Activated T-helper 2 cell treated with anti-CD3 and anti-CD28 coated beads, Interferon-gamma antibody, Interleukin-2, Interleukin-4, amounts not matched to agents 10 μg/mL and 5 μg/mL and 100 μg/mL, durations not matched to agents 14 hours and 24 hours and 36 hours (primary cell): ENCODE results near the gene CD86. TPM values are rescaled to one million over a fixed set of nuclear protein-coding genes. Genes with fewer than 3 reads are reported as not detected.

Source experiments
- DNase-seq: peaks from one replicate; pipeline ENCODE4 v3.0.0; 2021; ENCODE audit warnings: low spot score
- H3K27ac Mint-ChIP-seq: one replicate; pipeline ENCODE4 v1.8.0; 2021; ENCODE audit warnings: mixed read lengths
- H3K27me3 Mint-ChIP-seq: one replicate; pipeline ENCODE4 v1.8.0; 2021; ENCODE audit warnings: low read depth, mixed read lengths
- H3K36me3 Mint-ChIP-seq: one replicate; pipeline ENCODE4 v1.8.0; 2021; ENCODE audit warnings: low read depth, mixed read lengths
- H3K4me1 Mint-ChIP-seq: one replicate; pipeline ENCODE4 v1.8.0; 2021; ENCODE audit warnings: low read depth, mixed read lengths
- H3K4me3 Mint-ChIP-seq: one replicate; pipeline ENCODE4 v1.8.0; 2021; ENCODE audit warnings: low read depth, mild to moderate bottlenecking, moderate library complexity, mixed read lengths
- H3K9me3 Mint-ChIP-seq: one replicate; pipeline ENCODE4 v1.8.0; 2021; ENCODE audit warnings: mixed read lengths
- intact Hi-C: fragments of 100-400 bp; cut with micrococcal nuclease; formaldehyde crosslinking; loops from one replicate; pipeline ENCODE4 v1.15.1; 2023
- total RNA-seq: library from RNA; stranded (reverse); gene quantifications from 2 replicates; pipeline ENCODE4 v1.2.3, GENCODE V29; 2022

The CD86 gene, protein sequence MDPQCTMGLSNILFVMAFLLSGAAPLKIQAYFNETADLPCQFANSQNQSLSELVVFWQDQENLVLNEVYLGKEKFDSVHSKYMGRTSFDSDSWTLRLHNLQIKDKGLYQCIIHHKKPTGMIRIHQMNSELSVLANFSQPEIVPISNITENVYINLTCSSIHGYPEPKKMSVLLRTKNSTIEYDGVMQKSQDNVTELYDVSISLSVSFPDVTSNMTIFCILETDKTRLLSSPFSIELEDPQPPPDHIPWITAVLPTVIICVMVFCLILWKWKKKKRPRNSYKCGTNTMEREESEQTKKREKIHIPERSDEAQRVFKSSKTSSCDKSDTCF
- total RNA-seq: 4.8 and 6.8 TPM in 2 replicates

DNA sequence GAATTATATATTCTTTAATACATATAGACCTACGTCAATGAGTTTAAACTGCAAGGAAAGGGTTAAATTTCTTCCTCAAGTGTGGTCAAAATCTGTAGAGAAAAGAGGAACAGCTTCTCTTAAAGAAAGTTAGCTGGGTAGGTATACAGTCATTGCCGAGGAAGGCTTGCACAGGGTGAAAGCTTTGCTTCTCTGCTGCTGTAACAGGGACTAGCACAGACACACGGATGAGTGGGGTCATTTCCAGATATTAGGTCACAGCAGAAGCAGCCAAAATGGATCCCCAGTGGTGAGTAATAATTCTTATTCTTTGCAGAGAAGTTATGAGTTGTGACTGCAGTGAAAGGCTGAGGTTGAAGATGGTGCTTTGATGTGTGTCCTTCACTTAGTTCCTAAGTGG, at the start of gene CD86:
CD86 (plus strand) TSS at position 148 of the 400 bp plus-strand sequence; CDS start at position 276, 128 bp downstream.
- peaks cover 10% of the 10 kb centered on the region for H3K27me3 Mint-ChIP-seq
- DNase-seq: no peak
- H3K4me3 Mint-ChIP-seq: no peak within 1 kb of the TSS
- H3K36me3 Mint-ChIP-seq: peaks cover 15% of the 10 kb centered on the region
- no peak within 1 kb of the TSS for H3K27ac Mint-ChIP-seq
- peaks cover 15% of the 10 kb centered on the region for H3K9me3 Mint-ChIP-seq
- intact Hi-C loops: no loop called here
- peaks cover 8% of the 10 kb centered on the region for H3K4me1 Mint-ChIP-seq

DNA sequence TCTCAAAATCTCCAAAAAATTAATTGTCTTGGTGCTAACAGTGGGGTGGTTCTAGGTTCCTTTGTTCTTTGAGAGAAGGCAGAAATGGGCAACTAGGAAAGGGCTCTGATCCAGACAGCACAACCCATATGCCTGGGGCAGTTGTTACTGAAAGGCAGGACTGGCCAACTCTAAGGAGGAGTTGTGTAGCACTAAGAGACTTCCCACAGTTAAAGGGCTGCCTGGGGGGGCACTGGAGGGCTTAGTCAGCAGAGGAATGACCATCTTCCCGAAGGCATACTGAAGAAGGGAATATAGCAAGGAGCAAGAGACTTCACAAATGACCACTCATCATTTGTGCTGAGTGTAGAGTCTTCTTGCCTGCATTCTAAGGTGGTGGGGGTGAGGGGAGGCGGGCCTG, 48.9 kb upstream of the CD86 start:
- intact Hi-C loops: no loop called here
- Mint-ChIP-seq H3K9me3 (no peaks in the 10 kb centered on the region), H3K27me3 (peaks cover 2% of the 10 kb centered on the region), H3K4me1 (peaks cover 40% of the 10 kb centered on the region), H3K27ac (no peak overlapping the region), H3K36me3 (no peaks in the 10 kb centered on the region), H3K4me3 (no peak overlapping the region)
- no peak for DNase-seq

DNA sequence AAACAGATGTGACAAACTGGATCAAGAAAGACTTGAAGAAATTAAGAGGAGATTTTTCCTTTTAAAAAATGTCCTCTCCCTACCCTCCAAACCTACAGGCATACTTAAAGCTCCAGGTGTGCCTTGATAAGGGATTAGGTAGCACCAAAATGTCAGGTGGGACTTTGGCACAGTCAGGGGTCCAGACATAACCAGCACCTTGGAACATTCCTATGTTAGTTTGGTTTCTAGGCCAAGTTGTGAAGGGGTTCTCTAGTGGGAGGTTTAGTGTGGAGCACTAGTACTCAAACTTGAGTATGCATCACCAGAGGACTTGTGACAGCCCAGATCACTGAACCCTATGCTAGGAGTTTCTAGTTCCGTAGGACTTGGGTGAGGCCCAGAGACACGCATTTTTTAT, 47.0 kb upstream of the CD86 start:
- Mint-ChIP-seq H3K9me3 (no peaks in the 10 kb centered on the region), H3K27me3 (no peaks in the 10 kb centered on the region), H3K4me1 (peaks cover 51% of the 10 kb centered on the region), H3K4me3 (no peak overlapping the region), H3K36me3 (no peaks in the 10 kb centered on the region), H3K27ac (no peak overlapping the region)
- intact Hi-C loops: no loop called here
- no peak for DNase-seq

DNA sequence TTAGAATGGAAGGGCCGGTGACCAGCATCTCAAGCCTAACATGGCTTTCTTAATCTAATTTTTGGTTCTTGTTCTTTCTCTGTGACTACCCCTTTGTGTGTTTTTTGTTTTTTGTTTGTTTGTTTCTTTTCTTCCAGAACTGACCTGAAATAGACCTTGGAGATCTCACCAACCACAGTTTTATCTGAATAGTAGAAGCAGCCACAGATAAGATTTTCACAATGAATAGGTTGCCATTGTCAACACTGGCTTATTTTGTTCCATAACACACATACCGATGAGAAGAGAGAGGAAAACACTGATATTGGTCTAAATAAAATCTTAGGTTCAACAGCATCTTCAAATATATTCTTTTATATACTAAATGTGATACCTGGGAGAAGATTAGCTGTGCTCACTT, 44.7 kb upstream of the CD86 start:
- H3K4me1 Mint-ChIP-seq: peaks cover 41% of the 10 kb centered on the region
- no peak overlapping the region for H3K27ac Mint-ChIP-seq
- intact Hi-C loops: loop anchor here (5.0 to 10.0 kb wide), 2 partner anchors 137 to 354 kb away; no protein-coding TSS in a partner anchor
- no peak for DNase-seq
- peaks cover 5% of the 10 kb centered on the region for H3K9me3 Mint-ChIP-seq
- no peaks in the 10 kb centered on the region for H3K36me3 Mint-ChIP-seq
- H3K4me3 Mint-ChIP-seq: no peak overlapping the region
- H3K27me3 Mint-ChIP-seq: no peaks in the 10 kb centered on the region

DNA sequence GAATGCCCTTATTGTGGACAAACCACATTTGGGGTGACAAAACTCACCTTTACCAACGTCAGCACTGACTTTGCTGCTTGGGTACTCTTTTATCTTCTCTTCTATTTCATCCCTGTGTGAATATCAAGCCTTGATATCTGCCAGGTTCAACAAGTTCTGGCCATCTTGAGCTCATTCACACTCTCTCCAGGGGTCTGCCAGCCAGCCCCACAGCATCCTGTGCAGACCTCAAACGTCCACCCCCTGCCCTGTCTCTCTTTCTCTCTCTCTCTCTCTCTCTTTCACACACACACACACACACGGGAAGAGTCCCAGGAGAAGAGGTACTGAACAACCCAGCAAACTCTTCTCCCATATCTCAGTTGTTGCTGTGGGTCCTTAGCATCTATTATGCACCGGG, 43.8 kb upstream of the CD86 start:
- peaks cover 38% of the 10 kb centered on the region for H3K4me1 Mint-ChIP-seq
- no peak overlapping the region for H3K4me3 Mint-ChIP-seq
- H3K36me3 Mint-ChIP-seq: no peaks in the 10 kb centered on the region
- H3K27me3 Mint-ChIP-seq: no peaks in the 10 kb centered on the region
- intact Hi-C loops: loop anchor here (5.0 to 10.0 kb wide), 2 partner anchors 136 to 353 kb away; no protein-coding TSS in a partner anchor
- DNase-seq: no peak
- H3K27ac Mint-ChIP-seq: no peak overlapping the region
- H3K9me3 Mint-ChIP-seq: peaks cover 13% of the 10 kb centered on the region

DNA sequence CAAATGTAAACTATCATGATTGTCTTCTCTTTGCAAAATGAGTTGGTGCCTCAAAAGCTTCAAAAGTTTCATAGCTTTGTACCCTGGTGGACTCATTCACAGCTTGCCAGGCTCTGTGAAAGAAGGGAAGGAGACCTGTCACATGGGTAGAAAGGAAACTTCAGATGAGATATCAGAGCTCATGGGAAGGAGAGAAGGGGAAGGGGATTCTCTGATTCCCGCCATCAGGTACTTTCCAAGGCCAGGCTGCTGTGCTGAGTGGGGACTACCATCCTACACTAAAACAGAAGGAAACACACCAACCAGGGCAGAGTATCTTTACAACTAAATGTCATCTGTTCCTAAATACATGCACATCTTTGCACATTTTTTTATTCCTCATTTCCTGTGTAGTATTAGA, 42.3 kb upstream of the CD86 start:
- Mint-ChIP-seq H3K27ac (peak overlapping the region; percentile 43), H3K36me3 (no peaks in the 10 kb centered on the region), H3K4me3 (no peak overlapping the region), H3K27me3 (no peaks in the 10 kb centered on the region), H3K4me1 (peaks cover 38% of the 10 kb centered on the region), H3K9me3 (peaks cover 20% of the 10 kb centered on the region)
- no peak for DNase-seq
- intact Hi-C loops: loop anchor here (5.0 to 10.0 kb wide), 2 partner anchors 134 to 352 kb away; no protein-coding TSS in a partner anchor

DNA sequence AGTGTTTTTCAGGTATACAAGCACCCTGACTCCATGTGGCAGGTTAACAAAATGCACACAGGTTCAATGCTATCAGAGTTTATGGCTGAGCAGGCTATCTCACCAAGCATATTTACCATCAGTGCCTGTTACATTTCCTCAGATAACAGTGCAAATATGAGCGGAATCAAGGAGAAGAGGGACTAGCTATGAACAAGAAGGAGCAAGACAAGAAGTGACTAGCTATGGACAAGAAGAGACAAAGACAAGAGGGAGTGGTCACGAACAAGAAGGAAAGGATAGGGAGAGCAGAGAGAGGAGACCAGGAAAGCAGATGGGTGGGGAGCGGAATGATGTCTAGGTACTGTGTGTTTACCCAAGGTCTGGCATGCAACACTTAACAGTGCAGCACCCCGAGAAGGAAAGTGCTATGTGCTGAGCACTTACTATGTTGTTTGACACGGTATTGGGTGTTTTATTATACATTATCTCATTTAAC, 41.7 kb upstream of the CD86 start:
- Mint-ChIP-seq H3K27ac (peak overlapping the region; percentile 1), H3K9me3 (peaks cover 20% of the 10 kb centered on the region), H3K36me3 (no peaks in the 10 kb centered on the region), H3K27me3 (no peaks in the 10 kb centered on the region), H3K4me3 (no peak overlapping the region), H3K4me1 (peaks cover 38% of the 10 kb centered on the region)
- intact Hi-C loops: loop anchor here (5.0 to 10.0 kb wide), 2 partner anchors 134 to 351 kb away; no protein-coding TSS in a partner anchor
- no peak for DNase-seq

DNA sequence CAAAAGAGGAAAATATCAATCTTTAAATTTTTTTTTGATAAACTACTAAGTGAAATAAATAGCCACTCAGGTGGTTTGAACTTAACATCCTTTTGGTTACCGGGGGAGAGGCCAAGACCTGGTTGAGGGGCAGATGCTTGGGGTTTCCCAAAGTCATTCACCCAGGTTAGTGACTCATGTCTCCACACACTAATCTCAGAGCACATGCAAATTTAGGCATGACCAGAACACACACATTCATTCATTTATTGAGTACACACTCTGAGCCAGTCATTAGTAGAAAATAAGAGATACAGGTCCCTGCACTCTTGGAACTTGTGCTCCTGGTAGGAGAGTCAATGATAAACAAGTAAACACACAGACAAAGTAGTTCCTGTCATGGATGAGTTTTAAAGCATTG, 40.4 kb upstream of the CD86 start:
- Mint-ChIP-seq H3K9me3 (peaks cover 20% of the 10 kb centered on the region), H3K27me3 (peaks cover 2% of the 10 kb centered on the region), H3K4me1 (peaks cover 37% of the 10 kb centered on the region), H3K4me3 (no peak overlapping the region), H3K36me3 (no peaks in the 10 kb centered on the region), H3K27ac (no peak overlapping the region)
- no peak for DNase-seq
- intact Hi-C loops: loop anchor here (2.0 to 10.0 kb wide), 4 partner anchors 16 to 350 kb away; no protein-coding TSS in a partner anchor

DNA sequence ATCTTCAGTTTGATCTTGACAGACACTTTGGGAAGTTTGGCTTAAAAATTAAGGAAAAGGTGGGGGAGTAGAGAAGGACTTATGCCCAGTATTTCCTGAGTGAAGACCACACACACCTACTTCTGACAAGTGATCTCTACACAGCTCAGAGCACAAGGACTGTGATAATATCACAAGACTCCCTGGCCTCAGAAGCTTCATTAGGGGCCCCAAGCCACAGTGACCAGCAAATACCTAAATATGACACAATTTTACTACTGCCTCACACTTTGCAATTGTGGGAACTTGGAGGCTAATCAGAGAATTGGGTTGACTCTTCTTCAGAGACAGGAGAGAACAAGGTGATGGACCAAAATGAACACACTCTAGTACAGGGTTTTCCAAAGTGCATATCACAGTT, 35.7 kb upstream of the CD86 start:
- H3K4me1 Mint-ChIP-seq: peaks cover 18% of the 10 kb centered on the region
- no peaks in the 10 kb centered on the region for H3K36me3 Mint-ChIP-seq
- intact Hi-C loops: loop anchor here (10.0 kb wide), 1 partner anchor 345 kb away; no protein-coding TSS in a partner anchor
- H3K9me3 Mint-ChIP-seq: peaks cover 20% of the 10 kb centered on the region
- DNase-seq: no peak
- no peak overlapping the region for H3K4me3 Mint-ChIP-seq
- peaks cover 17% of the 10 kb centered on the region for H3K27me3 Mint-ChIP-seq
- no peak overlapping the region for H3K27ac Mint-ChIP-seq

DNA sequence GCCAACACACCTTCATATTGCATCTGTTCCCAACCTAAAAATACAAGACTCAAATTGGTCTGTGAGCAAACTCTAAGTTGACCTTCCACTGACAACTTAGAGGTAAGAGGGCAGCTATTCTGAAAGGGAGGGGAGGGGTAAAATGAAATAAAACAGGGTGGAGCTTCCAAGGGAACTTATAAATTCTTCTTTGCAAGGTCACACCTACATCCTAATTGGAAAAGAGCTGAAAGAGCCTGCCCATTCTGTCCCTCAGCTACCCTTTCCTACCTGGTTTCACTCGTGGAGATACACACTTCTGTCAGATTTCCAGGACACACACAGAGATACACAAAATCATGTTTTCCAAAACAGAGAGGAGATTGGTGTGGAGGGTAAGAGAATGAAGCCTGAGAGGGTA, 34.1 kb upstream of the CD86 start:
- no peak for DNase-seq
- no peaks in the 10 kb centered on the region for H3K36me3 Mint-ChIP-seq
- H3K4me3 Mint-ChIP-seq: no peak overlapping the region
- no peak overlapping the region for H3K27ac Mint-ChIP-seq
- peaks cover 23% of the 10 kb centered on the region for H3K4me1 Mint-ChIP-seq
- intact Hi-C loops: no loop called here
- H3K9me3 Mint-ChIP-seq: peaks cover 10% of the 10 kb centered on the region
- peaks cover 17% of the 10 kb centered on the region for H3K27me3 Mint-ChIP-seq

DNA sequence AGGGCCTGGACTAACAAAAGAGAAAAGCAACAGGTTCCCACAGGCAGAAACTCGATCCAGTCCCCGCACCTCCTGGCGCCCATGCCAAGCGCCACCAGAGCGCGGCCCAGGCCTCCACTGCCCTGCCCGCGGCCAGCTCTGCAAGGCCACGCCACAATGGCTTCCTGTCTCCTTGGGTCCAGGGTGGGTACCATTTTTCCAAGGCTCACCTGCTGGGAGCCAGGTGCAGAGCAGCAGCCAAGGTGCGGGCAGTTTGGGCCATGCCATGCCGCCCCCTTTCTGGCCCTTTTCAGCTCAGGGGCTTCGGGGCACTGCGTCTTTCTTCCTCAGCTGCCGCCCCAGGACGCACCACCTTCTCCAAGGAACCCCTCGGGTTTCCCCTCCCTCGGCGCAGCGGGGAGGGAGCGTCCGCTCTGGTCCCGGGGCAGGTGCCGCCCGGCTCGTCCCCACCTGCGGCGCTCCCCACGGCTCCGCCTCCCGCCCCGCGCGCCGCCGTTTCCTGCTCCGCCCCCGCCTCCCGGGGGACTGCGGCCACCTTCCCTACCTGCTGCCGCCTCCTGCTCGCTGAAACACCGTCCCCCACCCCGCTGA, 33.3 kb upstream of the CD86 start, which contains the start of gene ILDR1:
ILDR1 (minus strand) TSS at position 437 of the 591 bp plus-strand sequence; CDS start at position 267, 170 bp downstream.
- peak within 1 kb of the TSS; percentile 73 for H3K4me3 Mint-ChIP-seq
- intact Hi-C loops: no loop called here
- peak; percentile 18 for DNase-seq

DNA sequence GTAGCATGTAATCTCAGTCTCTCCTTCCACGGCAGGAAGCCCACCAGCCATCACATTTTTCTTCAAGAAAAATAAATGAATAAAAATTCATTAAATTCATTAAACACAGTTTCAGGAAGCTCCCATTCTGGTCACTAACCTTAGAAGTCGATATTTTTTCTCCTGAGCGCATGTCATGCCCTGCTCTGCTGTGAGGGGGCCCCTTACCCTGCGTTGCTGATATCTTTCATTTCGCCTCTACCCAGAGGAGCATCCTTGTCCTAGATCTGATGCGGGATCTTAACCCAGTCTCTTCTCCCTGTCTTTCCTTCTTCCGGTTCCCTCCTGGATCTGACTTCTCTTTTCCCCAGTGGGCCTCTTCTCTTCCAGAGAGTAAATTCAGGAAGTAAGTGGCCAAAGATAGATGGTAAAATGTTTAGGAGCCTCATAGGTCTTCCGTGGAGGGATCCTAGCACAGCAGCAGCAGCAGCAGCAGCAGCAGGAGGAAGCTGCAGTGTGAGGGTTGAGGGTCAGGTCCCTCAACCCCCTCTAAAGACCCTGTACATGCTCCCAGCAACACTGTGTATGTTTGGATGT, 31.7 kb upstream of the CD86 start:
- Mint-ChIP-seq H3K27ac (no peak overlapping the region), H3K27me3 (peaks cover 17% of the 10 kb centered on the region), H3K4me3 (peak overlapping the region; percentile 24), H3K36me3 (no peaks in the 10 kb centered on the region), H3K9me3 (no peaks in the 10 kb centered on the region), H3K4me1 (peaks cover 25% of the 10 kb centered on the region)
- intact Hi-C loops: no loop called here
- no peak for DNase-seq

More for the DNA sequence above, 33.3 kb upstream of the CD86 start, which contains the start of gene ILDR1:
- Mint-ChIP-seq H3K36me3 (no peaks in the 10 kb centered on the region), H3K4me1 (peaks cover 25% of the 10 kb centered on the region), H3K27ac (no peak within 1 kb of the TSS), H3K9me3 (peaks cover 3% of the 10 kb centered on the region), H3K27me3 (peaks cover 17% of the 10 kb centered on the region)
